AG08396 (cell line): ENCODE results near the gene CHCHD6.

Source experiments
- DNase-seq: peaks from one replicate; pipeline ENCODE4 v3.0.0; 2012; ENCODE audit warnings: low spot score, mixed read lengths

The CHCHD6 gene

GRCh38 chr3:126941721-126942270 is 237.8 kb downstream of the CHCHD6 start:
- no peak for DNase-seq

GRCh38 chr3:126944089-126944965 is 240.3 kb downstream of the CHCHD6 start:
- DNase-seq: no peak

- no peak for DNase-seq
Observed at GRCh38 chr3:126945171-126945721, 241.2 kb downstream of the CHCHD6 start.

- DNase-seq: no peak
Observed at GRCh38 chr3:126945891-126946290, 241.9 kb downstream of the CHCHD6 start.

- no peak for DNase-seq
Observed at GRCh38 chr3:126946405-126946804, 242.4 kb downstream of the CHCHD6 start.

- no peak for DNase-seq
Observed at GRCh38 chr3:126947429-126947828, 243.4 kb downstream of the CHCHD6 start.

GRCh38 chr3:126948980-126949535 is 245.0 kb downstream of the CHCHD6 start:
- no peak for DNase-seq

- DNase-seq: no peak
Observed at GRCh38 chr3:126951561-126951960, 247.5 kb downstream of the CHCHD6 start.

GRCh38 chr3:126952261-126952982 is 248.4 kb downstream of the CHCHD6 start:
- DNase-seq: no peak

GRCh38 chr3:126952983-126953660 is 249.1 kb downstream of the CHCHD6 start:
- DNase-seq: no peak

- DNase-seq: no peak
Observed at GRCh38 chr3:126954141-126954842, 250.3 kb downstream of the CHCHD6 start.

- DNase-seq: no peak
Observed at GRCh38 chr3:126955004-126955790, 251.2 kb downstream of the CHCHD6 start.

- DNase-seq: no peak
Observed at GRCh38 chr3:126956361-126956760, 252.3 kb downstream of the CHCHD6 start.

GRCh38 chr3:126956866-126957650 is 253.0 kb downstream of the CHCHD6 start:
- DNase-seq: no peak

- no peak for DNase-seq
Observed at GRCh38 chr3:126957776-126958637, 254.0 kb downstream of the CHCHD6 start.

GRCh38 chr3:126958638-126959085 is 254.6 kb downstream of the CHCHD6 start:
- no peak for DNase-seq

- no peak for DNase-seq
Observed at GRCh38 chr3:126959136-126959920, 255.3 kb downstream of the CHCHD6 start.
